K562 (cell line): ENCODE data around the gene DCUN1D1. TPM values are rescaled to one million over a fixed set of nuclear protein-coding genes. Genes with fewer than 3 reads are reported as not detected.

ENCODE experiments used
- CBFB ChIP-seq: sonication (generic); formaldehyde crosslinking; IDR thresholded peaks from 2 replicates; pipeline ENCODE4 v1.4.0; 2020; ENCODE audit warnings: mild to moderate bottlenecking, missing genetic modification reagents
- CHD4 ChIP-seq: fragments of 200-600 bp; sonication (generic); IDR thresholded peaks from 3 replicates; pipeline ENCODE4 v1.6.1; 2012; ENCODE audit warnings: low read depth, mild to moderate bottlenecking, mixed read lengths, low read length, inconsistent platforms; ENCODE audit not compliant: insufficient read depth, insufficient replicate concordance, poor library complexity, severe bottlenecking
- LARP7 ChIP-seq: fragments of 450-650 bp; IDR thresholded peaks from 2 replicates; pipeline ENCODE4 v1.6.1; 2016
- MLLT1 ChIP-seq, 2 experiments: fragments of 450-650 bp; IDR thresholded peaks; 2 replicates each; pipeline ENCODE4 v1.6.1; 2016
- PHTF2 ChIP-seq: fragments of 250-450 bp; sonication (Bioruptor Pico); IDR thresholded peaks from 2 replicates; pipeline ENCODE4 v1.5.0; 2021; ENCODE audit warnings: mild to moderate bottlenecking
- SIN3A ChIP-seq, 2 experiments: fragments of 150-350 bp in 1 of 2; IDR thresholded peaks; 2 replicates each; pipeline ENCODE4 v1.6.1; 2011 to 2016; ENCODE audit warnings: borderline replicate concordance in 2 of 2, low read depth in 2 of 2, low read length in 2 of 2, mild to moderate bottlenecking in 2 of 2, moderate library complexity in 2 of 2; ENCODE audit not compliant: control insufficient read depth in 1 of 2
- TARDBP ChIP-seq: fragments of 450-650 bp; IDR thresholded peaks from 2 replicates; pipeline ENCODE4 v1.6.1; 2016
- U2AF1 ChIP-seq: fragments of 200-400 bp; formaldehyde crosslinking; optimal IDR thresholded peaks from 2 replicates; pipeline ENCODE3; 2017; ENCODE audit warnings: mild to moderate bottlenecking, low read depth, low read length, moderate library complexity
- ZFP30 ChIP-seq: fragments of 250-450 bp; sonication (Bioruptor Pico); IDR thresholded peaks from 2 replicates; pipeline ENCODE4 v1.8.0; 2022; ENCODE audit warnings: moderate library complexity, mild to moderate bottlenecking, inconsistent platforms, borderline replicate concordance
- ZNF586 ChIP-seq: fragments of 450-650 bp; formaldehyde crosslinking; conservative IDR thresholded peaks from 2 replicates; pipeline ENCODE4 v1.4.0; 2020; ENCODE audit warnings: mild to moderate bottlenecking, moderate library complexity
- polyA plus RNA-seq, 8 experiments: library from polyadenylated mRNA; depleted of rRNA in 4 of 8; stranded (reverse) in 5 of 8; unstranded in 3 of 8; fragments of >200 nt; fragmentation: Nextera tagmentation in 2 of 8; fragmentation: Illumina TruSeq in 1 of 8; extraction: Ambion mirVana in 2 of 8; extraction: Trizol in 1 of 8; gene quantifications; 2 replicates each; pipeline versions ENCODE4 v1.2.1 to v1.2.3, GENCODE V29; 2011 to 2014; ENCODE audit warnings: inconsistent platforms in 1 of 8, missing spikeins in 1 of 8
- total RNA-seq, 7 experiments: library from RNA; depleted of rRNA in 6 of 7; stranded (reverse); fragments of >200 nt in 6 of 7; fragmentation: Illumina TruSeq in 2 of 7; extraction: Trizol in 2 of 7; gene quantifications; 2 replicates each; pipeline versions ENCODE4 v1.2.1 to v1.2.3, GENCODE V29; 2011 to 2021; ENCODE audit warnings: low replicate concordance in 1 of 7

DCUN1D1 gene
- total and polyA plus RNA-seq, 9 of the 15 experiments (the other 6 are each of a cell fraction or from before 2014, with no cell fraction given) = 11.4 to 46.8 (median 28.2) TPM

GRCh38 chr3:182970811-182971418, 9.4 kb downstream of the DCUN1D1 start (continued):
- no peak for TF ChIP-seq MLLT1 (IDR thresholded peaks at IDR 0.05)
- no peak for TF ChIP-seq LARP7
- no peak for TF ChIP-seq U2AF1
- TF ChIP-seq ZFP30 (CRISPR knock-in tag) = no peak
- TF ChIP-seq CBFB (CRISPR knock-in tag) = no peak
- no peak for TF ChIP-seq ZNF586 (CRISPR knock-in tag)
- TF ChIP-seq SIN3A (IDR thresholded peaks at IDR 0.05; ENCODE audit: borderline replicate concordance in 2 of 2, control insufficient read depth in 1 of 2, low read depth in 2 of 2, low read length in 2 of 2) = no peak
- no peak for TF ChIP-seq TARDBP
- TF ChIP-seq CHD4 = no peak
- TF ChIP-seq PHTF2 = no peak
